Heart left ventricle (tissue), 13 donors: Measurements from ENCODE around the gene TUBD1.

Experiments used
- CTCF ChIP-seq, 12 donors: fragments of 200-600 bp; sonication (generic) in 4 of 12; IDR thresholded peaks; one replicate each; pipeline versions ENCODE4 v1.5.0 to v1.8.0; 2018 to 2022; ENCODE audit warnings: antibody characterized with exemption in 12 of 12, mild to moderate bottlenecking in 5 of 12
- POLR2A ChIP-seq, 2 donors: fragments of 450-650 bp; IDR thresholded peaks; one replicate each; pipeline ENCODE4 v1.6.1; 2017; ENCODE audit warnings: antibody characterized with exemption in 2 of 2, mild to moderate bottlenecking in 2 of 2, moderate library complexity in 2 of 2
- donor health status: ischemic (EF 13 %, LVEDD 7.1; RV severe dilation, severe dysfunction).
- donor health status: DM: no; HTN: yes; CAD: no.
- donor health status: DM: no; HTN: no; CAD: no.
- donor health status: ischemic (EF 25% LVEDD 6.9; RV normal size, moderate dysfunction).
- donor health status: ischemic (EF 25% LVEDD 5.7; RV mildly dilated, moderate dysfunction).
- donor health status: ischemic (EF 35%, LVEDD 5.7; RV mildly dilated, moderate dysfunction).
- donor health status: nonischemic (EF 11% LVEDD 7.7; RV severe dilation, severe dysfunction).
- donor health status: DM: yes; HTN: yes; CAD: no.
- donor health status: PGD.
- donor health status: ischemic (EF 29% LVEDD 5.4; RV normal size, mild dysfunction).
- donor health status: nonischemic (EF 23%, LVEDD 6.1; RV moderate dilation, normal function).

- no peak for TF ChIP-seq POLR2A (IDR thresholded peaks at IDR 0.05)
- no peak for TF ChIP-seq CTCF (IDR thresholded peaks at IDR 0.05)
Measured at GRCh38 chr17:59845595-59846393, 46.9 kb downstream of the TUBD1 start.
